HTR-8/SVneo (cell line): Measurements from ENCODE around the gene GART.
"Not testable (repeated sequence)": the region's sequence is repeated elsewhere in the genome, so short reads cannot be mapped to it uniquely, and the experiment has no call there.

Source experiments
- DNase-seq: peaks from one replicate; pipeline ENCODE4 v3.0.0; 2011; ENCODE audit warnings: low spot score, mixed read lengths; ENCODE audit not compliant: insufficient read length
- FAIRE-seq: peaks from 2 replicates; lab custom pipeline; 2011; peaks lifted over from hg19 to GRCh38; lab: Jason Lieb, UNC

GART gene

GRCh38 chr21:33478935-33479678, 62.8 kb downstream of the GART start:
- FAIRE-seq (no peak), DNase-seq (peak; percentile 12)

GRCh38 chr21:33478182-33478581, 63.7 kb downstream of the GART start:
- no peak for FAIRE-seq
- DNase-seq, result no peak

- FAIRE-seq (no peak), DNase-seq (no peak)
Observed at GRCh38 chr21:33477066-33477465, 64.9 kb downstream of the GART start.

- FAIRE-seq (no peak), DNase-seq (no peak)
Observed at GRCh38 chr21:33473344-33473743, 68.6 kb downstream of the GART start.

- DNase-seq (no peak), FAIRE-seq (no peak)
Observed at GRCh38 chr21:33470701-33471100, 71.2 kb downstream of the GART start.

- not testable (repeated sequence) for DNase-seq, FAIRE-seq
Observed at GRCh38 chr21:33469183-33469582, 72.7 kb downstream of the GART start.

GRCh38 chr21:33461538-33462250, 80.2 kb downstream of the GART start:
- no peak for DNase-seq
- no peak for FAIRE-seq

- FAIRE-seq, result no peak
- no peak for DNase-seq
Observed at GRCh38 chr21:33458861-33459260, 83.1 kb downstream of the GART start.

- DNase-seq (no peak), FAIRE-seq (no peak)
Observed at GRCh38 chr21:33455686-33456446, 86.1 kb downstream of the GART start.
